ENCODE results near the gene RNF225. TPM values are rescaled to one million over a fixed set of nuclear protein-coding genes. Genes with fewer than 3 reads are reported as not detected.

RNF225 gene
- total and polyA plus RNA-seq, 10 of the 15 experiments (the other 5 are each of a cell fraction or from before 2014, with no cell fraction given) = 0.27 to 0.28 TPM; not detected in 8

- TF ChIP-seq EZH2 (IDR thresholded peaks at IDR 0.05; ENCODE audit: borderline replicate concordance, control insufficient read depth, low read depth, low read length) (no peak), RAD21 (IDR thresholded peaks at IDR 0.05; ENCODE audit: insufficient read depth, low read depth, low read length) (no peak), CEBPB (IDR thresholded peaks at IDR 0.05; ENCODE audit: borderline replicate concordance in 1 of 2, low read depth in 2 of 2, low read length in 2 of 2) (no peak), ZBTB33 (IDR thresholded peaks at IDR 0.05) (no peak)
These were observed 27.6 kb upstream of the RNF225 start (continued) for GRCh38 chr19:58367698-58368454.

GRCh38 chr19:58368561-58369360 is 26.7 kb upstream of the RNF225 start:
- Histone ChIP-seq H2AFZ (ENCODE audit: control insufficient read depth, low read depth, low read length) (no peak overlapping the region), H3K4me1 (ENCODE audit: control insufficient read depth, insufficient read depth, low read length) (peaks cover 7% of the 10 kb centered on the region), H3K27me3 (replicated peaks in 1 of 2; ENCODE audit: control insufficient read depth in 2 of 2, insufficient read depth in 2 of 2, low read length in 1 of 2) (no peaks in the 10 kb centered on the region), H3K27ac (ENCODE audit: control insufficient read depth, insufficient read depth) (no peak overlapping the region), H3K9me3 (replicated peaks; ENCODE audit: control insufficient read depth, insufficient read depth, low read length) (no peaks in the 10 kb centered on the region), H3K9ac (ENCODE audit: control insufficient read depth, insufficient read depth, low read length) (no peak overlapping the region), H3K4me3 (no peak overlapping the region), H4K20me1 (ENCODE audit: control insufficient read depth, insufficient read depth) (no peaks in the 10 kb centered on the region), H3K36me3 (ENCODE audit: control insufficient read depth in 2 of 2, insufficient read depth in 2 of 2, low read length in 1 of 2) (no peaks in the 10 kb centered on the region), H3K79me2 (ENCODE audit: control insufficient read depth, insufficient read depth, low read length) (no peaks in the 10 kb centered on the region), H3K4me2 (ENCODE audit: control insufficient read depth, insufficient read depth) (no peak overlapping the region)
- no peak for FAIRE-seq
- ChIA-PET CTCF (no interaction called here), RAD21 (ENCODE audit: unreplicated experiment) (no interaction called here), POLR2A (no interaction called here), SMC1A (ENCODE audit: uncharacterized antibody, unreplicated experiment) (no interaction called here)
- in situ Hi-C loops (cut with MboI) (no loop called here), intact Hi-C loops (cut with micrococcal nuclease; ENCODE audit: unreplicated experiment) (no loop called here)
- TF ChIP-seq WRNIP1 (IDR thresholded peaks at IDR 0.05; ENCODE audit: borderline replicate concordance, low read depth, low read length) (no peak), STAT1 (conservative IDR thresholded peaks at IDR 0.05) (no peak)
- DNase-seq (ENCODE audit: low read depth, low spot score) = no peak
- no peak for ATAC-seq
- BruUV-seq (replicated peaks) = no TSS peak
- 93% methylated on average over 46 of the region's 68 CpGs for WGBS (ENCODE audit: insufficient coverage, insufficient replicate concordance, low lambda C conversion rate, missing lambda C conversion rate)
